Left ventricle myocardium inferior (tissue), 1 donor: ENCODE data around the gene RAD51B. TPM values are rescaled to one million over a fixed set of nuclear protein-coding genes. Genes with fewer than 3 reads are reported as not detected.
A peak's percentile ranks its signal among the peaks of the same experiment; 100 is the strongest.

Experiments
- DNase-seq: peaks from one replicate; pipeline ENCODE4 v3.0.0-alpha.2; 2020
- H3K27ac ChIP-seq: fragments of 200-600 bp; replicated peaks from 2 replicates; pipeline ENCODE4 v1.8.0; 2021
- H3K27me3 ChIP-seq: fragments of 200-600 bp; 2 replicates; pipeline ENCODE4 v1.8.0; 2021; ENCODE audit warnings: low read depth
- H3K36me3 ChIP-seq: fragments of 200-600 bp; 2 replicates; pipeline ENCODE4 v1.8.0; 2021
- H3K4me1 ChIP-seq: fragments of 200-600 bp; 2 replicates; pipeline ENCODE4 v1.8.0; 2021
- H3K4me3 ChIP-seq: fragments of 200-600 bp; 2 replicates; pipeline ENCODE4 v1.8.0; 2021; ENCODE audit warnings: mild to moderate bottlenecking, moderate library complexity
- H3K9me3 ChIP-seq: fragments of 200-600 bp; replicated peaks from 2 replicates; pipeline ENCODE4 v1.8.0; 2021
- CTCF ChIP-seq: fragments of 200-600 bp; IDR thresholded peaks from 2 replicates; pipeline ENCODE4 v1.8.0; 2021; ENCODE audit warnings: antibody characterized with exemption, mild to moderate bottlenecking, borderline replicate concordance
- intact Hi-C: fragments of 100-400 bp; cut with micrococcal nuclease; formaldehyde crosslinking; loops from one replicate; pipeline ENCODE4 v1.11.0; 2022
- total RNA-seq: library from RNA; stranded (reverse); fragmentation: NEBNext Ultra II Directional; extraction: Animal tissue kit (Norgen Biotek cat#: 25700); gene quantifications from one replicate; pipeline ENCODE4 v1.2.1, GENCODE V29; 2021
- donor health status: DM: no; HTN: yes; CAD: no; lungs with severe emphysema.

RAD51B gene
- total RNA-seq, 1 donor from 2014 or later: 2.4 TPM

- TF ChIP-seq CTCF: no peak
- no peaks in the 10 kb centered on the region for H3K36me3 ChIP-seq
- no peak overlapping the region for H3K27ac ChIP-seq
- H3K27me3 ChIP-seq: no peaks in the 10 kb centered on the region
- intact Hi-C loops: no loop called here
- no peak overlapping the region for H3K4me3 ChIP-seq
- peaks cover 8% of the 10 kb centered on the region for H3K4me1 ChIP-seq
- H3K9me3 ChIP-seq: no peaks in the 10 kb centered on the region
- no peak for DNase-seq
These were observed 673.0 kb downstream of the RAD51B start for GRCh38 chr14:68492381-68493151.

- no peaks in the 10 kb centered on the region for H3K27me3 ChIP-seq
- no peaks in the 10 kb centered on the region for H3K9me3 ChIP-seq
- H3K27ac ChIP-seq: no peak overlapping the region
- H3K36me3 ChIP-seq: no peaks in the 10 kb centered on the region
- H3K4me1 ChIP-seq: peaks cover 8% of the 10 kb centered on the region
- DNase-seq: no peak
- intact Hi-C loops: no loop called here
- H3K4me3 ChIP-seq: no peak overlapping the region
- TF ChIP-seq CTCF: no peak
These were observed 673.8 kb downstream of the RAD51B start for GRCh38 chr14:68493152-68493911.

GRCh38 chr14:68495101-68496039 is 675.8 kb downstream of the RAD51B start:
- Histone ChIP-seq H3K36me3 (no peaks in the 10 kb centered on the region), H3K27ac (peak overlapping the region; percentile 42), H3K4me1 (peaks cover 8% of the 10 kb centered on the region), H3K9me3 (no peaks in the 10 kb centered on the region), H3K4me3 (no peak overlapping the region), H3K27me3 (no peaks in the 10 kb centered on the region)
- DNase-seq: no peak
- no peak for TF ChIP-seq CTCF
- intact Hi-C loops: no loop called here

- no peak overlapping the region for H3K27ac ChIP-seq
- H3K27me3 ChIP-seq: no peaks in the 10 kb centered on the region
- no peak for TF ChIP-seq CTCF
These were observed 677.4 kb downstream of the RAD51B start for GRCh38 chr14:68497011-68497410.

GRCh38 chr14:68499451-68499850 is 679.9 kb downstream of the RAD51B start:
- Histone ChIP-seq H3K4me1 (peaks cover 27% of the 10 kb centered on the region), H3K36me3 (no peaks in the 10 kb centered on the region), H3K27ac (no peak overlapping the region), H3K9me3 (no peaks in the 10 kb centered on the region), H3K27me3 (no peaks in the 10 kb centered on the region), H3K4me3 (no peak overlapping the region)
- intact Hi-C loops: no loop called here
- TF ChIP-seq CTCF: no peak
- DNase-seq: no peak

More at GRCh38 chr14:68497011-68497410, 677.4 kb downstream of the RAD51B start:
- Histone ChIP-seq H3K4me1 (peaks cover 22% of the 10 kb centered on the region), H3K36me3 (no peaks in the 10 kb centered on the region), H3K9me3 (no peaks in the 10 kb centered on the region), H3K4me3 (no peak overlapping the region)
- no peak for DNase-seq
- intact Hi-C loops: no loop called here
